HG02973 (cell line): ENCODE data around the gene ZNF567.
"Not testable (repeated sequence)": the region's sequence is repeated elsewhere in the genome, so short reads cannot be mapped to it uniquely, and the experiment has no call there.

Source experiments
- ATAC-seq: cut with Tn5 transposase; IDR thresholded peaks from one replicate; pipeline ENCODE4 v1.9.1; 2021; ENCODE audit warnings: moderate library complexity; ENCODE audit not compliant: unreplicated experiment

The ZNF567 gene

DNA sequence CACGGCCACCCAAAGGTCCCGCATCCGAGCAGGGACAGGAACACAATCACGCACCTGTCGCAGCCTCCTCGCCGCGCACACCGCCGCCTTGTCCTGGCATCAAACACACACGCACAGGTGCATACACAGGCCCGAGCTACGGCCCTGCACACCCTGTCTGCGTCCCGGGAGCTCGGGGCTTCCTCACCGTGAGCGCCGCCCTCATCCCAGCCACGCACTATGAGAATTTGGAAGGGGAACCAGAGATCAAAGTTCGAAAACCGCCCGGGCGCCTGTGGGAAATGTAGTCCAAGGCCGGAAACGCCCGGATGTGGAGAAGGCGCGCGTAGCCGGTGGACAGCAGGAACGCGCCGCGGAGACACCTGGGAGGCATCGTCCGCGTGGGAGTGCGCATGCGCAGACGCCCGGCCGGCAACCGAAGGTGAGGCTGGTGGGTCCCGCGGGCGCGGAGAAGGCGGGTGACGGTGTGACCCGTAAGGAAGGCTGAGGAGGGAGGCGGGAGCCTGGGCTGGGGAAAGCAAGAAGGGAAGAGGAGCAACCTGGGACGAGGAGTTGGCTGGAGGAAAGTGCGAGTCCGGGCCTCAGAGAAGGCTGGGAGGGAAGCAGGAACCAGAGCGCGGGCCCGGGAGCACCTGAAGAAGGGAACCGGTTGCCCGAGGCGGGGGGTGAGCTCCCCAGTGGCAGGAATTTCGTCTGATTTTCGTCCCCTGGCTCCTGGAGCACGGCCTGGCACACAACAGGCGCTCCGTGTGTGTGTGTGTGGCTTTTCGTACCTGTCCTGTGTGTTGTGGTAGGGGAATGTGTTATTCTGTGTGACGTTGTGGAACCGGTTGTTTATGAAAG is at the start of gene ZNF567:
Gene ZNF567, plus strand, starts transcription at position 399 of the 843 bp plus-strand sequence. CDS start 7,256 bp downstream, outside the sequence.
- ATAC-seq, result peak; percentile 90

GRCh38 chr19:36638862-36639510 is 48.4 kb upstream of the ZNF567 start:
- no peak for ATAC-seq

DNA sequence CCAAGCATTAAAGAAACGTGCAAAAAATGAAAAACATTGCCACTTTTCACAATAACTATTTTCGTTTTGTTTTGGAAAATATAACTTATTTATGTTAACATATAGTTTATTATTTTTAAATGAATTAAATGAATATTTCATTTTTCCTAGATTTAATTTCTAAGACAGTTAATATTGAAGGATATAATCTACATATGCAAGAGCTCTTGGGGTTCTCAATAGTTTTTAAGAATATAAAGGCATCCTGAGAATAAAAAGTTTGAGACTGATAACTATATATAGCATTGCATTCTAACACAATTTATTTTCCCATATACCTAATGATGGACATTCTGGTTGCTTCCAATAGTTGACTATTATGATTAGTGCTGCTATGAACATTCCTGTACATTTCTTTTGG is 40.7 kb upstream of the ZNF567 start:
- ATAC-seq, result no peak

- ATAC-seq, result no peak
Measured at GRCh38 chr19:36652958-36653357, 34.5 kb upstream of the ZNF567 start.

- ATAC-seq, result no peak
Measured at GRCh38 chr19:36665832-36666231, 21.6 kb upstream of the ZNF567 start.

DNA sequence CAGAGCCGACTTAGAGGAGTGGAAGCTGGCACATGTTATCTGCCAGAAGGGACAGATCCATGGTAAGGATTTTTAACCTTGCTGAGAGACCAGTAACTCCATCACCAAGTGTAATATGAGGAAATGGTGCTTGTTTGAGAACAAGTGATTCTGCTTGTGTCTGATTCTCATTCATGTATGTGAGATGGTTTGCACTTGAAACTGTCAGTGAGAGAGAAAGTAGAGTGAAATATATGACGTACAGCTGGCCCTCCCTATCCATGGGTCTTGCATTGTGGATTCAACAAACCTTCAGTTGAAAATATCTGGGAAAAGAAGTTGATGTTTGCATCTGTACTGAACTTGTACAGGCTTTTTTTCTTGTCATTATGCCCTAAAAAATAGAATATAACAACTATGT is 18.8 kb upstream of the ZNF567 start:
- ATAC-seq, result no peak

DNA sequence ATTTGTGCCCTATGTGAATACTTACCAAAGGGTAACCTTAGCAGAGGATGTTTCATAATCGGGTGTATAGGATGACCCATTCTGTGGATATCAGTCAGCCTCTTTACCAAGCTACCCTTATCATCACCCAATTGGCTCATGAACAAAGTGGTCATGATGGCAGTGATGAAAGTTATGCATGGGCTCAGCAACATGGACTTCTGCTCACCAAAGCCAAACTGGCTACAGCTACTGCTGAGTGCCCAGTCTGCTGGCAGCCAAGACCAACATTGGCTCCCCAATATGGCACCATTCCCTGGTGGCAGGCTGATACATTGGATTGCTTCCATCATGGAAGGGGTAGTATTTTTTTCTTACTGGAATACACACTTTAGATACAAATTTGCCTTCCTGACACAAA is 15.0 kb upstream of the ZNF567 start:
- ATAC-seq, result no peak

DNA sequence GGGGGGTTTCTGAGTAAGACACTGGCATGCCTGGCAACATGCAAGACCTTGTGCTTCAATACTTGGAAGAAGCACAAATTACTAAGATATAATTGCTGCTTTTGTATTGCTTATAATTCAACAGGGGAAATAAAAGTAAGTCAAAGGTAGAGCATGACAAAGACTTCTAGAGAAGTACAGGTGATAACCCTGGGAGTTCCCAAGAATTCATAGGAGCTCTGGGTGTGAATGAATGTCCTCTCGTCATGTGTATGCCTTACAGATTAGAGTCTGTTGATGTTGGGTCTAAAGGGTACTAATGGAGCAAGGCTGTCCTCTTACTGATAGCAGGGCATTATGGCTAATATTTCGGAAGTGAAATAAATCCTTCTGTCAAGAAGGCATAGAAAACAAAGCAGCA is 13.2 kb upstream of the ZNF567 start:
- ATAC-seq, result no peak

- ATAC-seq, result no peak
Measured at GRCh38 chr19:36679455-36679854, 8.0 kb upstream of the ZNF567 start.

DNA sequence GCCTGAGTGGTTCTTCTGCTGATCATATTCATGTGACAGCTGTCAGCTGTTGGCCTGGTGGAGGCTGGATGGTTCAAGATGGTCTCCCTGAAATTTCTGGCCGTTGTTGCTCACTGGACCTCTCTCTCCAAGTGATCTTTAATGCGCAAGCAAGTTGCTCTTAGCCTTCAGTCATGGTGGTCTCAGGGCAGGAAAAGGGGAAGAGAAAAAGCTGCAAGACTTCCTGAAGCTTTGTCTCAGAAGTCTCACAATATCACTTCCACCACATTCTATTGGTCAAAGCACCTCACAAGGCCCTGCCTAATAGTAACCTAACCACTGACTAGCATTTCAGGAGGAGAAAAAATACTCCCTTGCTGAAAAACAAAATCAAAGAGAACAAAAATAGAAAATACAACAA is 1.6 kb upstream of the ZNF567 start:
- ATAC-seq, result no peak

- ATAC-seq, result no peak
Measured at GRCh38 chr19:36686365-36687213, 823 bp upstream of the ZNF567 start.

- no peak for ATAC-seq
Measured at GRCh38 chr19:36688058-36688457, 646 bp downstream of the ZNF567 start.

- ATAC-seq, result no peak
Measured at GRCh38 chr19:36707134-36707533, 19.7 kb downstream of the ZNF567 start.

GRCh38 chr19:36709423-36709822 is 22.0 kb downstream of the ZNF567 start:
- no peak for ATAC-seq

DNA sequence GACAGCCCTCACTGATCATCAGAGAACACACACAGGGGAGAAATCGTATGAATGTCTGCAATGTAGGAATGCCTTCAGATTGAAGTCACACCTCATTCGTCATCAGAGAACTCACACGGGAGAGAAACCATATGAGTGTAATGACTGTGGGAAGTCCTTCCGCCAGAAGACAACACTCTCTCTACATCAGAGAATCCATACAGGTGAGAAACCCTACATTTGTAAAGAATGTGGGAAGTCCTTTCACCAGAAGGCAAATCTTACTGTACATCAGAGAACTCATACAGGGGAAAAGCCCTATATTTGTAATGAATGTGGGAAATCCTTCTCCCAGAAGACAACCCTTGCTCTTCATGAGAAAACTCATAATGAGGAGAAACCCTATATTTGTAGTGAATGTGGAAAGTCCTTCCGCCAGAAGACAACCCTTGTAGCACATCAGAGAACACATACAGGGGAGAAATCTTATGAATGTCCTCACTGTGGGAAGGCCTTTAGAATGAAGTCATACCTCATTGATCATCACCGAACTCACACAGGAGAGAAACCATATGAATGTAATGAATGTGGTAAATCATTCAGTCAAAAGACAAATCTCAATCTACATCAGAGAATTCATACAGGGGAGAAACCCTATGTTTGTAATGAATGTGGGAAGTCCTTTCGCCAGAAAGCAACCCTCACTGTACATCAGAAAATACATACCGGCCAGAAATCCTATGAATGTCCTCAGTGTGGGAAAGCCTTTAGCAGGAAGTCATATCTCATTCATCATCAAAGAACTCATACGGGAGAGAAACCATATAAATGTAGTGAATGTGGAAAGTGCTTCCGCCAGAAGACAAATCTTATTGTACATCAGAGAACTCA is 32.5 kb downstream of the ZNF567 start:
- ATAC-seq, result no peak

GRCh38 chr19:36736166-36736565 is 48.8 kb downstream of the ZNF567 start:
- not testable (repeated sequence) for ATAC-seq

GRCh38 chr19:36745870-36746269 is 58.5 kb downstream of the ZNF567 start:
- ATAC-seq, result no peak

DNA sequence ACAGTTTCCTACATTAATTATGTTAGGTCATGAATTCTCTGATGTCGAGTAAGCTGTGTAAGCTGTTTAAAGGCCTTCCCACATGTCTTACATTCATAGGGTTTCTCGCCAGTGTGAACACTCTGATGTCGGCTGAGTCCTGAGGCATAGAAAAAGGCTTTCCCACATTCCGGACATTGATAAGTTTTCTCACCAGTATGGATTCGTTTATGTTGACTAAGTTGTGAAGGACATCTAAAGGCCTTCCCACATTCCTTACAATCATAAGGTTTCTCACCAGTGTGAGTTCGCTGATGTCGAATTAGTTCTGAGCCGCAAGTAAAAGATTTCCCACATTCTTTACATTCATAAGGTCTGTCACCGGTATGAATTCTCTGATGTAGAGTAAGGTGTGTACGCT is 60.3 kb downstream of the ZNF567 start:
- no peak for ATAC-seq

- no peak for ATAC-seq
Measured at GRCh38 chr19:36748431-36749275, 61.2 kb downstream of the ZNF567 start.

GRCh38 chr19:36749613-36750012 is 62.2 kb downstream of the ZNF567 start:
- not testable (repeated sequence) for ATAC-seq
